Gastrocnemius medialis (tissue), 4 donors: ENCODE results near the gene IFT57.

Experiments
- CTCF ChIP-seq, 5 experiments: fragments of 450-650 bp in 3 of 5; fragments of 200-600 bp in 2 of 5; sonication (generic) in 2 of 5; IDR thresholded peaks in 4 of 5; conservative IDR thresholded peaks in 1 of 5; 1 replicate in 4 of 5; 2 replicates in 1 of 5; pipeline ENCODE4 v1.5.1; 2016 to 2019; ENCODE audit warnings: antibody characterized with exemption in 5 of 5, mild to moderate bottlenecking in 3 of 5, moderate library complexity in 3 of 5
- POLR2A ChIP-seq, 2 donors: fragments of 450-650 bp; IDR thresholded peaks; one replicate each; pipeline ENCODE4 v1.6.1; 2017; ENCODE audit warnings: antibody characterized with exemption in 2 of 2, mild to moderate bottlenecking in 2 of 2, moderate library complexity in 2 of 2

- TF ChIP-seq CTCF (IDR thresholded peaks at IDR 0.05 in 4 of 5, conservative IDR thresholded peaks at IDR 0.05 in 1 of 5), result no peak
- no peak for TF ChIP-seq POLR2A (IDR thresholded peaks at IDR 0.05)
Observed at GRCh38 chr3:108124337-108125152, 97.7 kb downstream of the IFT57 start.
